GM15510 (cell line): ENCODE results near the gene SMYD5.

ENCODE experiments used
- POLR2A ChIP-seq: IDR thresholded peaks from 3 replicates; pipeline ENCODE4 v1.6.1; 2011; ENCODE audit warnings: borderline replicate concordance; ENCODE audit not compliant: insufficient read length; ENCODE audit errors: extremely low read depth

The SMYD5 gene

DNA sequence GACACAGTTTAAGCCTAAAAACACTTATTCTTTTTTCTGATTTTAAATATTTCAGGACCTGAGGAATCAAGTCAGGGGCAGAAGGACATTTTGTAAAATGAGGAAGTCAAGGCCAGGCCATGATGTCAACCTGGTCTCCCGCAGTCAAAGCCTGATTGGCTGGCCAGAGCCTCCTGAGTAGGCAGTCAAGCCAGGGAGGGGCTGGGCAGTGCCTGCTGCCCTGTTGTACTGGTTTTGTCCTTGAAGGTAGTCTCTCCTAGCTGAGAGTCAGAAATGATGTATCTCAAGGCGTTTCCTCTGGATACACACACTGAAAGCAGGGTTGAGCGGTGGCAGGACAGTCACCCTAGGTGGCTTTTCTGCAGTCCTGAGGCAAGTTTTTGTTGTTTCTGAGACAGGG, 39.9 kb downstream of the SMYD5 start:
- no peak for TF ChIP-seq POLR2A

DNA sequence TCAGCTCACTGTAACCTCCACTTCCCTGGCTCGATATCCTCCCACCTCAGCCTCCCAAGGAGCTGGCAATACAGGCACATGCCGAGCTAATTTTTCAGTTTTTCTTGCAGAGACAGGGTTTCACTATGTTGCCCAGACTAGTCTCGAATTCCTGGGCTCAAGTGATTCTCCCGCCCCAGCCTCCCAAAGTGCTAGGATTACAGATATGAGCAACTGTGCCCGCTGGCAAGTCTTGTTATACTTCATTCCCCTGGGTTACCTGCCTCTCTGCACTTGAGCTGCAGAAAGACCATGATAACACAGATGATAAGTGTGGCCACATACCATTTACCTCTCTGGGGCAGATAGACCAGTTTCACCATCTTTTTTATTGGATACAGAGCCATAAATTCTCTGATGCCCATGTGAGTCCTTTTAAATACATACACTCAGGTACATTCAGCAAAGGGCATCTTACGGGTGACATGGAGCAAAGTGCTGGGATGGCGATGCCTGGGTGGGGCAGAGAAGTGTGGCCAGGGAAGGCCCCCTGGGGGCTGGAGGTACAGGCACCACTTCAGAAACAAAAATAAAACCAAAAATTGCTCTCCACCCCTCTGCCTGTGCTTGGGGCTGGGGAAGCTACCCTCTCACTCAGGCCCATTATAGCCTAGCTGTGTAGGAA, 40.4 kb downstream of the SMYD5 start:
- no peak for TF ChIP-seq POLR2A

DNA sequence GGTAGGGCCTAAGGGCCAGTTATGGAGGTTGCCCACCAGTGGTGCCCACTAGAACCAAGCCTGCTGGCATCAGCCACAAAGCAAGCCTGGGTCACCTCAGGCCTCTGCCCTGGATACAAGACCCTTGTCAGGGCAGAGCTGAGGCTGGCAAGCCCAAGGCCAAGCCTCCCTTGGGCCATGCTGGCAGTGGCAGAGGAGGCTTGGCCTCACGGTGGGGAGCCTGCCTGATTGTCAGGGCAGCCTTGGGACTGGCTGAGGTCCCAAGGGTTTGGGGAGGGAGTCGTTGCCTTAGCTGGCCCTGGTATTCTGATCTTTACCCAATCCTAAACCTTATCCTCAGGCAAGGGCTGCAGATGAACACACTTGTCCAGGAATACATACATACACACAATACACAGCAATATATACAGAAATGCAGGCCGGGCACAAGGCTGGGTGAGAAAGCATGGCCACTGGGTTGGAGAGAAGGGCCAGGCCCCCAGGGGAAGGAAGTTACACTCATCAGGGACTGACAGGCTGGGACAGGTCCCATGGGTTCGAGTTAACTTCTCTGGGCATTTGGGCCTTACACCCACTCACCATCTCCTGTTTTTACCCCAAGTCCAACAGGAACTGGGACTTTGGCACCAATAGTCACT, 41.1 kb downstream of the SMYD5 start:
- peak; percentile 8 for TF ChIP-seq POLR2A

DNA sequence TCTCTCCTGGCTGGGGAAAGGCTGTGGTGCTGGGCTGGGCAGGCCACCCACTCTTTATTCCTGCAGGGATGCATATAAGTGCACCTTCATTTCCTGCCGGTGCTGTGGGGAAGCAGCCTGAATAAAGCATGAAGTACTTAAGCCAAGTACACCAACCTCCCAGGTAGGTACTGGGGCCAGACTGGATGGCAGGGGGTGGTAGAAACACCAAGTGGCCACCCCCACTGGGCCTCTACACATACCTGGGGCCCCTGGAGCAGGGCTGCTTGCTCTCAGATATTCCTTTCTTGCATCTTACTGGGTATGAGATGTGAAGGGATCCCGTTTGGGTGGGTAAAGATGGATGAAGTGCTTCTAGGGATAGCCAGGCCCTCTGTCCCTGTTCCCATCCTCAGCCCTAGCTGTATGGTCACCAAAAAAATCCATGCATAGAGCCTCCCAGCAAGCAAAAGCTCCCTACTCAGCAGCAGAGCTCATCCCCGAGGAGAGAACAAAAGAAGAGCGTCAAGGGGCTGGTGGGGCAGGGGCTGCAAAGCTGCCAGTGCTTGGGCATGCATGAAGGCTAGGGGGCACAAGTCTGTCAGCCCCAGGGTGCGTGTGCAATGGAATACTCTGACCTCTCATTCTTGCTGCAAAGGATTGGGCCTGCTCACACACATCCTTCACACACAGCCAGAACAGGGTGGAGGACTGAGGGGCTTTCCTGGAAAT, 42.0 kb downstream of the SMYD5 start:
- TF ChIP-seq POLR2A, result no peak

DNA sequence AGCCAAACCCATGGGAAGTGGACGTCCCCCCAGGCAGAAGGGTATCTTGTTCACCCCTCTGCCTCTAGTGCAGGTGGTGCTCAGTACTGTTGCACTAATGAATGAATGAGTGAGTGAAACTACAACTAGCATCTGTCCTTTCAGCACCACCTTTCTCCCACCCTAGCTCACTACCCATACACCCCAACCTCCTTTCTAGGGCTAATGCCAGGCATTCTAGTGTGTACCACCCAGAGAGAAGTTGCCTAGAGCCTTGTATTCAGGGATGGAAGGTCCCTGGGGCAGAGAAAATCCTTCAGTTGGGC, 42.5 kb downstream of the SMYD5 start:
- TF ChIP-seq POLR2A, result no peak

DNA sequence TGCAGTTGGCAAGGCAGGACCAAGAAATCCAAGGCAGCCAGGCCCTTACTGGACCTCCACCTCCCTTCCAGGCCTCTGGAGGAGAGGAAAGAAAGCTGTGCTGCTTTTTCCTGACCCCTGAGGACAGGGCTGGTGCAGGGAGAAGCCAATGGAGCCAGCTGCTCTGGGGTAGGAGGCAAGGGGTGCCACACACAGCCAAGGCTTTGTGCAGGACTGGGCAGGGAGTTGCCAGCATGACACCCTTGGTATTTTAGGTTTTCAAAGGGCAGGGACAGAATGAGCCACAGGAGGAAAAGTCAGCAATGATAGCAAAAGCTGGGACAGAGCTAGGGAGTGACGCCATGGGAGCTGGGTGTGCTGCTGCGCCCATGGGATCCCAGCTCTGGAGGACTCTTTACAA, 43.0 kb downstream of the SMYD5 start:
- TF ChIP-seq POLR2A, result no peak

DNA sequence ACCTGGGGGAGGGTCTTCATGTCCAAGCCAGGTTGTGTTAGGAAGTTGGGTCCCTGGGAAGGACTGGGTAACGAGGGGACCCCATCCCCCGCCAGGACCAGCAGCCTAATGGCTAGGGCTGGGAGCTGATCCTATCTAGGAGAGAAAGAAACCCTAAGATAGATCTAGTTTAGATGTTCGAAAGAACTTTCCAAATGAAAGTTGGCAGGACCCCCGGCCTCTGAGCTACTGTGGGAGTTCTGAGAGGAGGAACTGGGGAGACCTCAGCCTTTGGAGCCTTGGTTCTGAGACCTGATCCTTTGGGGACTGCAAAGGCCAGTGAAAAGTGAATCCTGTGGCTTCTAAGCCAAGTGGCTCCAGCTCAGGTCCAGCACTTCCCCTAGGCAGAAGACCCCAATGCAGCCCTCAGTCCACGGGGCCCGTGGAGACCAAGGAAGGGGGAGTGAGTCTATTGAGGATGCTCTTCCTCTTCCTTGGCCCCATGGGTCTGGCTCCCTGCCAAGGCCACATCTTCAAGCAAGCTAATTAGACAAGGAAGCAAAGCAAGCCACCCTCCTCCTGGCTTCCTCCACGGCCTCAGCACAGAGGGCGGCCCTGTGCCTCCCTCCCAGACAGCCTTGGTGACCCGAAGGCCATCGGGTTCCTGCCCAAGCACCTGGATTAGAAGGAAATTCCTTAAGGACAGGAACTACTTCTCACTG, 43.5 kb downstream of the SMYD5 start:
- TF ChIP-seq POLR2A, result no peak

DNA sequence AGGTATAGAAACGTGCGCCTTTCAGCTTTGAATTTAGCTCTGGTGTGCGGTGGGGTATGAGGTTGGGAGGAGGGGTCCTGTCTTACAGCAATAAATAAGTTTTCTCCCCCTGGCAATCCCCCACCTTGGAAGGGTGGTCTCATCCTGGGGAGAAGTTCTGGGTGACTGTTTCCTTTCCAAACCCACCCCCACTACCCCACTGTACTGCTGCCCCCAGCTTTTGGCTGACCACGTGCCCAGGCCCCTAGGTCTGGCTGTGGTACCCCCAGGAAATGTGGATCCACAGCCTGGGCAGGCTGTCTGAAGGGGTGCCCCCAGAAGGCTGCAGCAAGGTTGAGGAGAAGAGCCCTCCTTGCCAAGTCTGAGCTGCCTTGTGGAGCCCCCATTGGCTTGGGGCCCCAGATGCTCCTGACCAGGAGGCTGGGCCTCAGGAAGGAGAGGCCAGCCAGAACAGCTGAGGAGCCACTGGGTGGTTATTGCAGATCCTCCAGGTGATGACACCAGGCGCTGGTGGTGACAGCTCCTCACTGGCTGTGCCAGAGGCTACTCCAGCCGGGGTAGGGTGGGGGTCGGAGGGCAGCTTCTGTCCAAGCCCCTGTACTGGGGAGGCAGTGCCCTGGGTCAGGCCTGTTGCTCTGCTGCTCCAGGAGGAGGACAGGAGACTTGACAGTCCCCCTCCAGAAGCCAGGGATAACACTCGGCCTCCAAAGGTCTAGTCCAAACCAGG, 44.3 kb downstream of the SMYD5 start:
- TF ChIP-seq POLR2A, result no peak

DNA sequence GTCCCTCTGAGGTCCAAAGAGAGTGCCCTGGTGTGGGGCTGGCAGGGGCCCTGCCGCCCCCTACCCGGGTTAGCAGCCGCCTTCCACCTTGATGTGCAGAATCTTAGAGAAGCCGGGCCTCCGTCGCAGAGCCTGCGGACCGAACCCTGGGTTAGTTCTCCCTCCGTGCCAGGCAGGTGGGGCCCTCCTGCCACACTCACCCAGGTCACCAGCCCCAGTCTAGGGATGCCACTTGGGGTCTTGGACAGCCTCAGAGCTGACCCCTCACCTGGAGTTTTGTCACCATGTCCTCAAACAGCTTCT, 44.8 kb downstream of the SMYD5 start:
- TF ChIP-seq POLR2A, result no peak

DNA sequence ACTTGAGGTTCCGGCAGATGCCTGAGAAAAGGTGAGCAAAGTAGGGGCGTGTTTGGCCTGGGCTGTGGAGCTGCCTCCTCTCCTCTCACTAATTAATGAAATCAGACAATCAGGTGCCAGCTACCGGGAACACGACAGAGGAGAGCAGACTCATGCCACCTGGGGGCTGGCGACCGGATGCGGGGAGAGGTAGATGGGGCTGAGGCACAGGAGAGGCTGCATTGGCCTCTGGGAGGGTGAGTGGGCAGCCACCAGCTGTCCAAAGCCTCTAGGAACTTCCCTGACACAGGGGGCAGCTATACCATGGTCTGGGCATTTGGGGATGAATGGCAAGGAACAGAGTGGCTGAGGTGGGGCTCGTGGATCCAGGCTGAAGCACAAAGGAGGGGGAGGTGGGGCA, 45.2 kb downstream of the SMYD5 start:
- TF ChIP-seq POLR2A, result no peak

DNA sequence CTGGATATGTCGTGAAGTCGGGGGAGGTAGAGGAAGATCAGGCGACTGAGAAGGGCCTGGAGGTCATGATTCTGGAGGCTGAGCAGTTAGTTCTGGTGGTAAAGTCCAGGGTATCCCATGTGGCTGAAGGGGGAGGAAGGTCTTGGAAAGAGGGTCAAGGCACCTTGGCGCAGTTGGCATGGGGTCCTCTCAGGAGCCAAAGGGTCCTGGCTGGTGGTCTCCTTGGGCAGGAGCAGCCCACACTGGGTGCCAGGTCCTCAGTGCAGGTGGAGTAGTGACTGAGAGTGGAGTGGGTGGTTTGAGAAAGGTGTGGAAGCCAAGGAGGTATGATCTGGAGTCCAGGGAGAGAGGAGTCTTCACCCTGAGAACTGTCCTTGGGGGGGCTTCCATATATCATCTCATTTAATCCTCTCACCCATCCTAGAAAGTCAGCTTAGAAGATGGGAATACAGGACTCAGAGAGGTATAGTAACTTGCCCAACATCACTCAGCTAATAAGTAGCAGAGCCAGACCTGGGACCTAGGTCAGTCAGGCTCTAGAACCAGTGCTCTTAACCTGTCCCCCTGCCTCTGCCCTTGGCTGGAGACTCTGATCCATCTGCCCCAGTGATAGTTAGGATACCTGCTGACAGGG, 45.8 kb downstream of the SMYD5 start:
- no peak for TF ChIP-seq POLR2A

DNA sequence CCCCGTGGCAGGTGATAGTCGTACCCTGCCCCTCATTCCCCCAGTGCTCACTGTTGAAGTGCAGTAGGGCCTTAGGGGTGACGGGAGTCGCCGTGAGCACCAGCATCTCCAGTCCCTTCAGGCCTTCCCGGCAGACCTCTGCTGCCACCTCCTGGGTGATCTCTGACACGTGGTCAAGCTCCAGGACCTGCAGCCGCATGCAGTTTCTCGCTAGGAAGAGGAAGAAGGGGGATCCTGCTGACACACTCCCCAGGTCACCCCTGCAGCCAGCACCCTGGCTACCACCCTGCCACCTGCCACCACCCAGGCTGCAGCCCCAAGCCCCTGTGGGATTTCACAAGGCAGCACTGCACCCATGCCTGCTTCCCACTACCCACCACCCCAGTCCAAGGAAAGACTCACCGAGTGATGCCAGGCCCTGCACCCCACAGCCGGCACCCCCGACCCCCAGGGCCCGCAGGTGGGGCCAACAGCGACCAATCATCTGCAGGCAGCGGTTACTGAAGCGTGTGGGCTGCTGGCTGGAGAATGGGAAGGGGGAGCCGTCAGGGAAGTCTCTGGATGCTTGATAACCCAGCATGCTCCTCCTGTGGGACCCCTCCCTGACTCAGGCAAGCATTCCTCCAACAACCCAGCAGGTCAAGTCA, 46.4 kb downstream of the SMYD5 start:
- no peak for TF ChIP-seq POLR2A

DNA sequence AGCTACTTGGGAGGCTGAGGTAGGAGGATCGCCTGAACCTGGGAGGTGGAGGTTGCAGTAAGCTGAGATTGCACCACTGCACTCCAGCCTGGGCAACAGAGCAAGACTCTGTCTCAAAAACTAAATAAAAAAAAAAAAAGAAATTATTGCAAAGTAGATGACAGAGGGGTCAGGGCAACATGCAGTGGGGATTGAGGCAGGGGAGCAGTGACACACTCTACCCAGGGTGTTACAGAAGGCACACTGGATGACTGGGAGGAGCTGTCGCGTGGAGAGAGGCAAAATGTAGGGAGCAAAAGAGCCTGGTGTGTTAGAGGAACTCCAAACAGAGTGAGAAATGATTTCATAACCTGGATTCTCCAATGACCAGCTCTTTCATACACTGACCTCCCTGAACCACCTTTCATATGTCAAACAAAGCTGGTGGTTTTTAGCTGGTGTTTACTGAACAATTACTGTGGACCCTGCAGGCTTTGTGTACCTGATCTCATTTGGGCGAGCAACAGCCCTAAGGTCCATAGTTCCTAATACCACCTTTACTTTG, 48.1 kb downstream of the SMYD5 start:
- TF ChIP-seq POLR2A, result no peak
